Erythroblast (primary cell): ENCODE results near the gene MICAL2.

Experiments used
- GATA1 ChIP-seq: IDR thresholded peaks from 2 replicates; pipeline ENCODE4 v1.6.1; 2011; ENCODE audit warnings: low read depth, mild to moderate bottlenecking, control low read depth, low read length, moderate library complexity
- POLR2A ChIP-seq: IDR thresholded peaks from 2 replicates; pipeline ENCODE4 v1.6.1; 2011; ENCODE audit warnings: mild to moderate bottlenecking, low read length

GRCh38 chr11:12284316-12285050 is 174.1 kb downstream of the MICAL2 start:
- TF ChIP-seq POLR2A (no peak), GATA1 (no peak)
